Heart left ventricle (tissue), 16 donors: ENCODE results near the gene HS3ST2. TPM values are rescaled to one million over a fixed set of nuclear protein-coding genes. Genes with fewer than 3 reads are reported as not detected.

Experiments used
- ATAC-seq, 4 donors: fragments of 200-7000 bp; cut with Tn5 transposase; one replicate each; pipeline ENCODE4 v1.9.1; 2020 to 2022; ENCODE audit warnings: moderate library complexity in 4 of 4, mild to moderate bottlenecking in 3 of 4, moderate number of reproducible peaks in 1 of 4
- DNase-seq, 5 donors: peaks; one replicate each; pipeline ENCODE4 v3.0.0-alpha.2; 2020
- H3K27ac ChIP-seq, 12 donors: fragments of 200-600 bp; sonication (generic) in 4 of 12; one replicate each; pipeline versions ENCODE4 v1.5.0 to v1.8.0; 2016 to 2022; ENCODE audit warnings: mild to moderate bottlenecking in 2 of 12
- H3K27me3 ChIP-seq, 9 donors: fragments of 200-600 bp; sonication (generic) in 2 of 9; one replicate each; pipeline versions ENCODE4 v1.5.1 to v1.8.0; 2016 to 2022; ENCODE audit warnings: mild to moderate bottlenecking in 3 of 9
- H3K36me3 ChIP-seq, 9 donors: fragments of 200-600 bp; sonication (generic) in 2 of 9; one replicate each; pipeline versions ENCODE4 v1.5.0 to v1.8.0; 2018 to 2022; ENCODE audit warnings: mild to moderate bottlenecking in 2 of 9
- H3K4me1 ChIP-seq, 12 donors: fragments of 200-600 bp; sonication (generic) in 4 of 12; one replicate each; pipeline versions ENCODE4 v1.5.0 to v1.8.0; 2016 to 2022; ENCODE audit warnings: mild to moderate bottlenecking in 3 of 12
- H3K4me3 ChIP-seq, 12 donors: fragments of 200-600 bp; sonication (generic) in 4 of 12; one replicate each; pipeline versions ENCODE4 v1.5.0 to v1.8.0; 2017 to 2022; ENCODE audit warnings: mild to moderate bottlenecking in 9 of 12, moderate library complexity in 4 of 12
- H3K9me3 ChIP-seq, 12 donors: fragments of 200-600 bp; sonication (generic) in 4 of 12; one replicate each; pipeline versions ENCODE4 v1.5.0 to v1.8.0; 2016 to 2022; ENCODE audit warnings: mild to moderate bottlenecking in 1 of 12
- POLR2A ChIP-seq, 2 donors: fragments of 450-650 bp; IDR thresholded peaks; one replicate each; pipeline ENCODE4 v1.6.1; 2017; ENCODE audit warnings: antibody characterized with exemption in 2 of 2, mild to moderate bottlenecking in 2 of 2, moderate library complexity in 2 of 2
- WGBS, 4 donors: extraction: QIAGEN DNeasy Blood & Tissue Kit in 2 of 4; methylation state at CpG; one replicate each; pipeline versions ENCODE4 v1.1.5 to v1.1.7; 2013 to 2018; 5-methylcytosine and 5-hydroxymethylcytosine counted together
- intact Hi-C, 10 donors: fragments of 100-400 bp; cut with DNase I; formaldehyde crosslinking; loops; one replicate each; pipeline versions ENCODE4 v1.11.1 to v1.14.2; 2022
- polyA plus RNA-seq, 2 donors: library from polyadenylated mRNA; stranded (reverse); fragments of 200-250 nt; gene quantifications; one replicate each; pipeline ENCODE4 v1.2.3, GENCODE V29; 2013
- total RNA-seq, 9 donors: library from RNA; depleted of rRNA in 2 of 9; stranded (reverse); fragments of >200 nt in 2 of 9; fragmentation: NEBNext Ultra II Directional in 3 of 9; extraction: Animal tissue kit (Norgen Biotek cat#: 25700) in 3 of 9; gene quantifications; one replicate each; pipeline versions ENCODE4 v1.1.0 to v1.2.4, GENCODE V29; 2016 to 2023
- TF ChIP-seq, protein P1 (sequence below), 12 donors: fragments of 200-600 bp; sonication (generic) in 4 of 12; IDR thresholded peaks; one replicate each; pipeline versions ENCODE4 v1.5.0 to v1.8.0; 2018 to 2022; ENCODE audit warnings: antibody characterized with exemption in 12 of 12, mild to moderate bottlenecking in 5 of 12
- donor health status: ischemic (EF 13 %, LVEDD 7.1; RV severe dilation, severe dysfunction).
- donor health status: healthy with polysubstance abuse.
- donor health status: DM: no; HTN: yes; CAD: no.
- donor health status: DM: no; HTN: no; CAD: no.
- donor health status: ischemic (EF 25% LVEDD 6.9; RV normal size, moderate dysfunction).
- donor health status: ischemic (EF 25% LVEDD 5.7; RV mildly dilated, moderate dysfunction).
- donor health status: healthy.
- donor health status: DM: yes; HTN: yes; CAD: no.
- donor health status: ischemic (EF 35%, LVEDD 5.7; RV mildly dilated, moderate dysfunction).
- donor health status: nonischemic (EF 11% LVEDD 7.7; RV severe dilation, severe dysfunction).
- donor health status: DM: yes; HTN: yes; CAD: no.
- donor health status: PGD.
- donor health status: ischemic (EF 29% LVEDD 5.4; RV normal size, mild dysfunction).
- donor health status: nonischemic (EF 23%, LVEDD 6.1; RV moderate dilation, normal function).

Gene HS3ST2
- total and polyA plus RNA-seq, 11 donors, result 0.08 to 4.3 (median 0.20) TPM

DNA sequence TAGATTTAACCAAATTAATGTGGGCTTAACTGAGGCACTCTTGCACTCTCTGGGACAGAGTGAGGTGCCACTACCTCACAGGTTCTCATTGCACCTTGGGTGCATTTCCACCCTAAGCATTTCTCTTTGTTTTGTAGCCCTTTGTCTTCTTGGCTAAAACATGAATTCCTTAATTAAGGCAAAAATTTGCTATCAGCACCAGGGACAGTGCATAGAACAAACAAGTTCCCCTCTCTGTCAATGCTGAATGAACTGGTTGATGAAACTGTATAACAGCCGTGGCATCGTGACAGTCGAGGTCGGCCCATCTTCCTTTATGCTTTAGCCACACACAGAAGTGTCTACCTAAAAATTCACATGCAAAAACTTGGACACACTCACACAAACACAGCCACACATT lies 74.8 kb downstream of the HS3ST2 start:
- TF ChIP-seq POLR2A (IDR thresholded peaks at IDR 0.05), result no peak
- TF ChIP-seq, protein P1, sequence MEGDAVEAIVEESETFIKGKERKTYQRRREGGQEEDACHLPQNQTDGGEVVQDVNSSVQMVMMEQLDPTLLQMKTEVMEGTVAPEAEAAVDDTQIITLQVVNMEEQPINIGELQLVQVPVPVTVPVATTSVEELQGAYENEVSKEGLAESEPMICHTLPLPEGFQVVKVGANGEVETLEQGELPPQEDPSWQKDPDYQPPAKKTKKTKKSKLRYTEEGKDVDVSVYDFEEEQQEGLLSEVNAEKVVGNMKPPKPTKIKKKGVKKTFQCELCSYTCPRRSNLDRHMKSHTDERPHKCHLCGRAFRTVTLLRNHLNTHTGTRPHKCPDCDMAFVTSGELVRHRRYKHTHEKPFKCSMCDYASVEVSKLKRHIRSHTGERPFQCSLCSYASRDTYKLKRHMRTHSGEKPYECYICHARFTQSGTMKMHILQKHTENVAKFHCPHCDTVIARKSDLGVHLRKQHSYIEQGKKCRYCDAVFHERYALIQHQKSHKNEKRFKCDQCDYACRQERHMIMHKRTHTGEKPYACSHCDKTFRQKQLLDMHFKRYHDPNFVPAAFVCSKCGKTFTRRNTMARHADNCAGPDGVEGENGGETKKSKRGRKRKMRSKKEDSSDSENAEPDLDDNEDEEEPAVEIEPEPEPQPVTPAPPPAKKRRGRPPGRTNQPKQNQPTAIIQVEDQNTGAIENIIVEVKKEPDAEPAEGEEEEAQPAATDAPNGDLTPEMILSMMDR (IDR thresholded peaks at IDR 0.05), result no peak
- Histone ChIP-seq H3K9me3 (no peaks in the 10 kb centered on the region), H3K4me3 (no peak overlapping the region), H3K27me3 (peaks cover 0 to 12% (median 0%) of the 10 kb centered on the region in 9 donors), H3K4me1 (no peaks in the 10 kb centered on the region), H3K36me3 (no peaks in the 10 kb centered on the region), H3K27ac (no peak overlapping the region)
- ATAC-seq, result no peak
- 40 to 52% (median 48%) methylated on average over 4 of the region's 4 CpGs for WGBS, 4 donors
- intact Hi-C loops, result loop anchor here in 1 of 10 donors (2.0 kb wide), 1 partner anchor 20 kb away; no protein-coding TSS in a partner anchor
- no peak for DNase-seq

DNA sequence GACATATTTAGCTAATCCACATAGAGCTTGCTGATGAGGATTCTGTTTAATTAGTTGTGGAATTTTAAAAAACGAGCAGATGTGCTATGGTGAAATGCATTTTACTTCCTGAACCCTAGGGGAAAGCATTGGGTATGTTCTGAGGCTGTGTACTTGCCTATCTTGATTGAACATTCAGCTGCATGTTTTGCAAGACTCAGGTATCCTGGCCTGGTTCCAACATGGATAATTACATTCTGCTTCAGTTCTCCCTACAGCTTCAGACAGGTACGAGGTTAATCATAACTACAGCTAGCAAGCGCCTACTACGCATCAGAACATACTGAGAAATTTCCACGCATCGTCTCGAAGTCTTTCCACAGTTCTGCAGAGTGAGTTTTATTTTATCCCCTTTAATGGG lies 77.0 kb downstream of the HS3ST2 start:
- no peaks in the 10 kb centered on the region for H3K9me3 ChIP-seq
- DNase-seq (no peak), ATAC-seq (no peak)
- no peaks in the 10 kb centered on the region for H3K36me3 ChIP-seq
- H3K27me3 ChIP-seq, result peaks cover 0 to 33% (median 12%) of the 10 kb centered on the region in 9 donors
- WGBS, 4 donors, result 80 to 85% (median 85%) methylated on average over 7 of the region's 7 CpGs
- no peak overlapping the region for H3K27ac ChIP-seq
- TF ChIP-seq, protein P1 (IDR thresholded peaks at IDR 0.05), result no peak
- no peak for TF ChIP-seq POLR2A (IDR thresholded peaks at IDR 0.05)
- intact Hi-C loops, result loop anchor here in 5 of 10 donors (10.0 kb wide), 4 partner anchors 64 to 544 kb away; partner anchors contain the start of gene SCNN1G (in 1 of the 5)
- no peaks in the 10 kb centered on the region for H3K4me1 ChIP-seq
- H3K4me3 ChIP-seq, result no peak overlapping the region

DNA sequence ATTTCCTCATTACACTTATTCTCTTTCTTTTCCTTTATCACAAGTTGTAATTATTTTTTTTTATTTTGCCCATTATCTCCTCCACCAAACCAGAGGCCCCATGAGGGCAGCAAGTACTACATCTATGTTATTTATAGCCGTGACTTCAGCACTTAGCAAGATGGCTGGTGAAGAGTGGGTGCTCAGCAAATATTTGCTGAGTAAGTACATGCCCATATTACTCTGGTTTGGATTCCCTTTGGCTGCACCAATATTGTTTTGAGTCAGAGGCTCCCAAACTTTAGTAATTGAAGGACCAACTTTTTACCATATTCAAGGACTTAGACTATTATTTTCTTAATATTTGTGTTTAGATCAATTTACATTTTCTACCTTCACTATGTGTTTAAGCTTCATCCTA lies 83.2 kb downstream of the HS3ST2 start:
- Histone ChIP-seq H3K36me3 (no peaks in the 10 kb centered on the region), H3K4me1 (peaks cover 0 to 19% (median 8%) of the 10 kb centered on the region in 12 donors), H3K4me3 (no peak overlapping the region), H3K27ac (no peak overlapping the region), H3K27me3 (peaks cover 0 to 33% (median 18%) of the 10 kb centered on the region in 9 donors), H3K9me3 (peaks cover 0 to 3% (median 0%) of the 10 kb centered on the region in 12 donors)
- WGBS, 4 donors, result 76 to 82% (median 77%) methylated on average over 1 of the region's 1 CpG
- TF ChIP-seq POLR2A (IDR thresholded peaks at IDR 0.05), result no peak
- TF ChIP-seq, protein P1 (IDR thresholded peaks at IDR 0.05), result no peak
- DNase-seq, result no peak
- no peak for ATAC-seq
- intact Hi-C loops, result loop anchor here in 8 of 10 donors (2.0 to 10.0 kb wide), 11 partner anchors 35 to 538 kb away; partner anchors contain the start of gene SCNN1G (in 1 of the 8)

DNA sequence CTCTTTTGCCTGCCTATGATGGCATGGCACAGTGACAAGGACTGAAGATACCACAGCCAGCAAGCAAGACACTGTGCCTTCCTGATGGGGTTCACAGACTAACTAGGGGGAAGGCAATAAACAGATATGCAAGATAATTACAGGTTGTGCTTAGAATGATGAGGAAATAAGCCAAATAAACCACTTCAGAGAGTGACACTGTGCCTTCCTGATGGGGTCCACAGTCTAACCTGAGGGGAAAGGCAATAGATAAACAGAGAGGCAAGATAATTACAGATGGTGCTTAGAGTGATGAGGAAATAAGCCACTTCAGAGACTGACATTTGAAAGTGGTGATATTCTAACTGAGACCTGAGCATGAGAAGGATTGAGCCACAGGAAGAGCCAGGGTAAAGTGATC lies 84.2 kb downstream of the HS3ST2 start:
- intact Hi-C loops, result loop anchor here in 9 of 10 donors (2.0 to 10.0 kb wide), 15 partner anchors 34 to 537 kb away; partner anchors contain the start of gene SCNN1G (in 1 of the 9)
- Histone ChIP-seq H3K27ac (peak overlapping the region in 1 of 12 donors; percentile 4), H3K27me3 (peaks cover 0 to 40% (median 18%) of the 10 kb centered on the region in 9 donors), H3K4me3 (no peak overlapping the region), H3K4me1 (peaks cover 0 to 19% (median 8%) of the 10 kb centered on the region in 12 donors), H3K36me3 (no peaks in the 10 kb centered on the region), H3K9me3 (peaks cover 0 to 7% (median 0%) of the 10 kb centered on the region in 12 donors)
- ATAC-seq, result no peak
- TF ChIP-seq, protein P1 (IDR thresholded peaks at IDR 0.05), result no peak
- TF ChIP-seq POLR2A (IDR thresholded peaks at IDR 0.05), result no peak
- no peak for DNase-seq
